Gastroesophageal sphincter (tissue), 4 donors: ENCODE measurements around the gene TCP10L. TPM values are rescaled to one million over a fixed set of nuclear protein-coding genes. Genes with fewer than 3 reads are reported as not detected.
"Not testable (repeated sequence)": the region's sequence is repeated elsewhere in the genome, so short reads cannot be mapped to it uniquely, and the experiment has no call there.

Experiments
- ATAC-seq: fragments of 150-250 bp; one replicate; pipeline ENCODE4 v1.9.1; 2016; ENCODE audit warnings: mild to moderate bottlenecking, moderate library complexity
- H3K27ac ChIP-seq, 4 donors: fragments of 200-600 bp; sonication (generic) in 3 of 4; 1 replicate in 3 of 4; 2 replicates in 1 of 4; pipeline ENCODE4 v1.5.1; 2016 to 2019
- H3K27me3 ChIP-seq: fragments of 200-600 bp; sonication (generic); one replicate; pipeline ENCODE4 v1.5.1; 2019
- H3K36me3 ChIP-seq, 2 donors: fragments of 200-600 bp; sonication (generic); one replicate each; pipeline ENCODE4 v1.5.1; 2019; ENCODE audit warnings: control low read depth in 1 of 2
- H3K4me1 ChIP-seq, 3 donors: fragments of 200-600 bp; sonication (generic); 1 replicate in 2 of 3; 2 replicates in 1 of 3; pipeline ENCODE4 v1.5.1; 2016 to 2019; ENCODE audit warnings: control low read depth in 2 of 3
- H3K4me3 ChIP-seq, 2 donors: fragments of 200-600 bp; sonication (generic); one replicate each; pipeline ENCODE4 v1.5.1; 2019; ENCODE audit warnings: mild to moderate bottlenecking in 1 of 2, moderate library complexity in 1 of 2
- H3K9me3 ChIP-seq, 3 donors: fragments of 200-600 bp; sonication (generic); one replicate each; pipeline ENCODE4 v1.5.1; 2017 to 2019; ENCODE audit warnings: control low read depth in 2 of 3
- EP300 ChIP-seq: sonication (generic); formaldehyde crosslinking; IDR thresholded peaks from one replicate; pipeline ENCODE4 v1.6.1; 2017; ENCODE audit warnings: antibody characterized with exemption, mild to moderate bottlenecking
- POLR2A ChIP-seq, 2 donors: fragments of 450-650 bp; IDR thresholded peaks; one replicate each; pipeline ENCODE4 v1.6.1; 2017; ENCODE audit warnings: antibody characterized with exemption in 2 of 2, mild to moderate bottlenecking in 2 of 2, moderate library complexity in 1 of 2
- POLR2AphosphoS5 ChIP-seq: sonication (generic); formaldehyde crosslinking; IDR thresholded peaks from one replicate; pipeline ENCODE4 v1.6.1; 2017; ENCODE audit warnings: antibody characterized with exemption
- WGBS, 2 donors: methylation state at CpG; one replicate each; pipeline ENCODE4 v1.1.5; 2018; ENCODE audit warnings: low coverage in 1 of 2; 5-methylcytosine and 5-hydroxymethylcytosine counted together
- total RNA-seq, 4 donors: library from RNA; depleted of rRNA; stranded (reverse); fragments of >200 nt; gene quantifications; one replicate each; pipeline ENCODE4 v1.1.0, GENCODE V29; 2016
- TF ChIP-seq, protein P1 (sequence below), 4 experiments: fragments of 200-600 bp in 2 of 4; fragments of 450-650 bp in 2 of 4; sonication (generic) in 1 of 4; IDR thresholded peaks; one replicate each; pipeline ENCODE4 v1.5.1; 2017 to 2019; ENCODE audit warnings: antibody characterized with exemption in 4 of 4, mild to moderate bottlenecking in 2 of 4, moderate library complexity in 2 of 4

Gene TCP10L
- total RNA-seq, 4 donors from 2014 or later, result 1.6 to 2.7 TPM; not detected in 2

DNA sequence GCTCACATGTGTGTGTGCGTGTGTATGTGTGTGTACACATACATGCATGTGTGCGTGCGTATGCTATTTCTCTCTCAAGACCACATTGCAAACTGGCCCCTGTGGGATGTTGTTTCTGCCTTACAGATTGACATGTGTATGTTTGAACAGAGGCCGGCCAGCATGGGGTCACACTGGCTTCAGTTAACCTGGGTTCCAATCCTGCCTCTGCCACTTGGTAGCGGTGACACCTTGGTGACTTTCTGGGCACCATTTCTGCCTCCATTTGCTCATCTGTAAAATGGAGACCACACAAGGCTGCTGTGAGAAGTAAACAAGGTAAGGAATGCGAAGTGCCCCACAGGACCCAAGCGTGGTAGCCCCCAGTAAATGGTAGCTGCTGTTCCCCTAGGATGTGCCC is 51.7 kb downstream of the TCP10L start:
- no peaks in the 10 kb centered on the region for H3K4me1 ChIP-seq
- ATAC-seq, result no peak
- no peaks in the 10 kb centered on the region for H3K36me3 ChIP-seq
- H3K9me3 ChIP-seq, result no peaks in the 10 kb centered on the region
- H3K27me3 ChIP-seq, result no peaks in the 10 kb centered on the region
- H3K27ac ChIP-seq, result no peak overlapping the region
- TF ChIP-seq EP300 (no peak), POLR2A (IDR thresholded peaks at IDR 0.05) (no peak), POLR2AphosphoS5 (no peak)
- TF ChIP-seq, protein P1, sequence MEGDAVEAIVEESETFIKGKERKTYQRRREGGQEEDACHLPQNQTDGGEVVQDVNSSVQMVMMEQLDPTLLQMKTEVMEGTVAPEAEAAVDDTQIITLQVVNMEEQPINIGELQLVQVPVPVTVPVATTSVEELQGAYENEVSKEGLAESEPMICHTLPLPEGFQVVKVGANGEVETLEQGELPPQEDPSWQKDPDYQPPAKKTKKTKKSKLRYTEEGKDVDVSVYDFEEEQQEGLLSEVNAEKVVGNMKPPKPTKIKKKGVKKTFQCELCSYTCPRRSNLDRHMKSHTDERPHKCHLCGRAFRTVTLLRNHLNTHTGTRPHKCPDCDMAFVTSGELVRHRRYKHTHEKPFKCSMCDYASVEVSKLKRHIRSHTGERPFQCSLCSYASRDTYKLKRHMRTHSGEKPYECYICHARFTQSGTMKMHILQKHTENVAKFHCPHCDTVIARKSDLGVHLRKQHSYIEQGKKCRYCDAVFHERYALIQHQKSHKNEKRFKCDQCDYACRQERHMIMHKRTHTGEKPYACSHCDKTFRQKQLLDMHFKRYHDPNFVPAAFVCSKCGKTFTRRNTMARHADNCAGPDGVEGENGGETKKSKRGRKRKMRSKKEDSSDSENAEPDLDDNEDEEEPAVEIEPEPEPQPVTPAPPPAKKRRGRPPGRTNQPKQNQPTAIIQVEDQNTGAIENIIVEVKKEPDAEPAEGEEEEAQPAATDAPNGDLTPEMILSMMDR (IDR thresholded peaks at IDR 0.05), result no peak
- WGBS, 2 donors, result 90% methylated on average over 2 of the region's 7 CpGs; no CpG with 5 or more reads in 1 of the 2 donors
- no peak overlapping the region for H3K4me3 ChIP-seq

DNA sequence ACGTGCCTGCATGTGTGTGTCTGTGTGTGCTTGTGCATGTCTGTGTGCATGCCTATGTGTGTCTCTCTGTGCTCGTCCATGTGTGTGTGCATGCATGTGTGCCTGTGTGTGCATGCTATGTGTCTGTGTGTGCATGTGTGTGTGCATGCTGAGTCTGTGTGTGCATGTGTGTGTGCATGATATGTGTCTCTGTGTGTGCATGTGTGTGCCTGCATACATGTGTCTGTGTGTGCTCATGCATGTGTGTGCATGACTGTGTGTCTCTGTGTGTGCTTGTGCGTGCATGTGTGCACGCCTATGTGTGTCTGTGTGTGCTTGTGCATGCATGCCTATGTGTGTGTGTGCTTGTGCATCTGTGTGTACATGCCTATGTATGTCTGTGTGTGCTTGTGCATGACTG is 52.3 kb downstream of the TCP10L start:
- 60 to 79% methylated on average over 1 to 2 of the region's 4 CpGs for WGBS, 2 donors
- H3K9me3 ChIP-seq, result no peaks in the 10 kb centered on the region
- no peak for ATAC-seq
- TF ChIP-seq EP300 (no peak), POLR2AphosphoS5 (no peak), POLR2A (IDR thresholded peaks at IDR 0.05) (no peak)
- TF ChIP-seq, protein P1 (IDR thresholded peaks at IDR 0.05), result no peak
- H3K4me1 ChIP-seq, result no peaks in the 10 kb centered on the region
- no peak overlapping the region for H3K27ac ChIP-seq
- H3K27me3 ChIP-seq, result no peaks in the 10 kb centered on the region
- H3K4me3 ChIP-seq, result no peak overlapping the region
- H3K36me3 ChIP-seq, result no peaks in the 10 kb centered on the region

DNA sequence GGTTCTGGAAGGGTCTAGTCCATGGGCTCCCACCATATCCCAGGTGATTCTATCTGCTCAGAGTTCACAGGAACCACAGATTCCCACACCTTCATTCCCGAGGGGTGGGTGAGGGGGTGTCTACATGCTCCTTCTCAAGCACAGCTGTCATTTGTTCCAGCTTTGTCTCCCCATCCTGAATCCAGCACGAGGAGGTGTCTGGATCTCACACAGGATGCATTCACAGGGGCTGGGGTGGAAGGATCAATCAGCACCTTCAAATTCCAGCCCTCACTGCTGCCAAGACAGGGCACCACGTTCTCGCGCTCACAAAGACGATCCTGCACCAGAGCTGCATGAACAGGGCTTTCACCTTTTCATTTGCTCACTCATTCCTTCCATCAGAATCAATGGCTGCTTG is 52.7 kb downstream of the TCP10L start:
- Histone ChIP-seq H3K9me3 (no peaks in the 10 kb centered on the region), H3K4me1 (no peaks in the 10 kb centered on the region), H3K36me3 (no peaks in the 10 kb centered on the region), H3K27ac (no peak overlapping the region), H3K4me3 (no peak overlapping the region), H3K27me3 (no peaks in the 10 kb centered on the region)
- ATAC-seq, result no peak
- 77 to 87% methylated on average over 5 of the region's 6 CpGs for WGBS, 2 donors
- TF ChIP-seq POLR2A (IDR thresholded peaks at IDR 0.05), result no peak
- no peak for TF ChIP-seq EP300
- TF ChIP-seq, protein P1 (IDR thresholded peaks at IDR 0.05), result no peak
- TF ChIP-seq POLR2AphosphoS5, result no peak

DNA sequence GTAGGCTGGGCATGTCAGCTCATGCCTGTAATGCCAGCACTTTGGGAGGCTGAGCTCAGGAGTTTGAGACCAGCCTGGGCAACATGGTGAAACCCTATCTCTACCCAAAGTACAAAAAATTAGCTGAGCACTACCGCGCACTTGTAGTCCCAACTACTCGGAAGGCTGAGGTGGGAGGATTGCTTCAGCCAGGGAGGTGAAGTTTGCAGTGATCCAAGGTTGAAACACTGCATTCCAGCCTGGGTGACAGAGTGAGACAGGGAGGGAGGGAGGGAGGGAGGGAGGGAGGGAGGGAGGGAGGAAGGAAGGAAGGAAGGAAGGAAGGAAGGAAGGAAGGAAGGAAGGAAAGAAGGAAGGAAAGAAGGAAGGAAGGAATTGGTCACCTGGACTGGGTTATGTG is 53.8 kb downstream of the TCP10L start:
- not testable (repeated sequence) for H3K27ac ChIP-seq, H3K36me3 ChIP-seq, ATAC-seq, H3K27me3 ChIP-seq, H3K4me1 ChIP-seq, H3K4me3 ChIP-seq, H3K9me3 ChIP-seq
- 94% methylated on average over 3 of the region's 3 CpGs; no CpG with 5 or more reads in 1 of the 2 donors for WGBS, 2 donors

DNA sequence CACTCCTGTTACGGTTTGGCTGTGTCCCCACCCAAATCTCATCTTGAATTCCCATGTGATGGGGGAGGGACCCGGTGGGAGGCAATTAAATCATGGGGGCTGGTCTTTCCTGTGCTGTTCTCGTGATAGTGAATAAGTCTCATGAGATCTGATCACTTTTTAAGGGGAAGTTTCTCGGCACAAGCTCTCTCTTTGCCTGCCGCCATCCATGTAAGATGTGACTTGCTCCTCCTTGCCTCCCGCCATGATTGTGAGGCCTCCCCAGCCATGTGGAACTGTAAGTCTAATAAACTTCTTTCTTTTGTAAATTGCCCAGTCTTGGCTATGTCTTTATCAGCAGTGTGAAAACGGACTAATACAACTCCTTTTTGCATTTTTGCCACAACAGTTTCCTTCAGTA is 54.5 kb downstream of the TCP10L start:
- not testable (repeated sequence) for H3K9me3 ChIP-seq

DNA sequence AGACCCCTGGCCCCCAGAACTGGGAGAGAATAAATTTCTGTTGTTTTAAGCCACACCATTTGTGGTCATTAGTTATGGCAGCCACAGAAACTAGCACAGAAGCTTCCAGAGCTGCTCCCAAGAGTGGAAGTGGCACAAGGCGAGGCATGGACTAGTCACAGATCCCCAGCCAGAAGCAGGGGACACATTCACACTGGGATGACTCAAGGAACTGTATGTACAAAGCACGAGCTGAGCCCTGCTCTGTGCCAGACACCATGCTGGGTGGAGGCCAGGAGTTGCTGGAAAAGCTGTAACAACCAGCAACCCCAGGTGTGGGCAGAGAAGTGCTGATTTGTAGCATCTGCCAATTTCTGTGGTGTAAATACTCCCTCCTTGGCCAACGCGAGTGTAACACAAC is 55.6 kb downstream of the TCP10L start:
- no peak for TF ChIP-seq EP300
- no peak for TF ChIP-seq POLR2AphosphoS5
- TF ChIP-seq, protein P1 (IDR thresholded peaks at IDR 0.05), result no peak
- no peak for TF ChIP-seq POLR2A (IDR thresholded peaks at IDR 0.05)
- no peak overlapping the region for H3K27ac ChIP-seq
- H3K4me3 ChIP-seq, result no peak overlapping the region
- H3K4me1 ChIP-seq, result peaks cover 0 to 3% (median 2%) of the 10 kb centered on the region in 3 donors
- no peak for ATAC-seq
- no peaks in the 10 kb centered on the region for H3K27me3 ChIP-seq
- WGBS, 2 donors, result 76 to 86% methylated on average over 3 to 4 of the region's 4 CpGs
- H3K9me3 ChIP-seq, result no peaks in the 10 kb centered on the region
- H3K36me3 ChIP-seq, result no peaks in the 10 kb centered on the region

More for the DNA sequence above, 54.5 kb downstream of the TCP10L start:
- H3K27me3 ChIP-seq, ATAC-seq, H3K4me1 ChIP-seq, H3K36me3 ChIP-seq, H3K27ac ChIP-seq, H3K4me3 ChIP-seq: not testable (repeated sequence)
- 95 to 100% methylated on average over 2 to 6 of the region's 7 CpGs for WGBS, 2 donors
